Heart left ventricle (tissue), 13 donors: ENCODE measurements around the gene NWD2.

Experiments used
- CTCF ChIP-seq, 12 donors: fragments of 200-600 bp; sonication (generic) in 4 of 12; IDR thresholded peaks; one replicate each; pipeline versions ENCODE4 v1.5.0 to v1.8.0; 2018 to 2022; ENCODE audit warnings: antibody characterized with exemption in 12 of 12, mild to moderate bottlenecking in 5 of 12
- POLR2A ChIP-seq, 2 donors: fragments of 450-650 bp; IDR thresholded peaks; one replicate each; pipeline ENCODE4 v1.6.1; 2017; ENCODE audit warnings: antibody characterized with exemption in 2 of 2, mild to moderate bottlenecking in 2 of 2, moderate library complexity in 2 of 2
- donor health status: ischemic (EF 13 %, LVEDD 7.1; RV severe dilation, severe dysfunction).
- donor health status: DM: no; HTN: yes; CAD: no.
- donor health status: DM: no; HTN: no; CAD: no.
- donor health status: ischemic (EF 25% LVEDD 6.9; RV normal size, moderate dysfunction).
- donor health status: ischemic (EF 25% LVEDD 5.7; RV mildly dilated, moderate dysfunction).
- donor health status: ischemic (EF 35%, LVEDD 5.7; RV mildly dilated, moderate dysfunction).
- donor health status: nonischemic (EF 11% LVEDD 7.7; RV severe dilation, severe dysfunction).
- donor health status: DM: yes; HTN: yes; CAD: no.
- donor health status: PGD.
- donor health status: ischemic (EF 29% LVEDD 5.4; RV normal size, mild dysfunction).
- donor health status: nonischemic (EF 23%, LVEDD 6.1; RV moderate dilation, normal function).

DNA sequence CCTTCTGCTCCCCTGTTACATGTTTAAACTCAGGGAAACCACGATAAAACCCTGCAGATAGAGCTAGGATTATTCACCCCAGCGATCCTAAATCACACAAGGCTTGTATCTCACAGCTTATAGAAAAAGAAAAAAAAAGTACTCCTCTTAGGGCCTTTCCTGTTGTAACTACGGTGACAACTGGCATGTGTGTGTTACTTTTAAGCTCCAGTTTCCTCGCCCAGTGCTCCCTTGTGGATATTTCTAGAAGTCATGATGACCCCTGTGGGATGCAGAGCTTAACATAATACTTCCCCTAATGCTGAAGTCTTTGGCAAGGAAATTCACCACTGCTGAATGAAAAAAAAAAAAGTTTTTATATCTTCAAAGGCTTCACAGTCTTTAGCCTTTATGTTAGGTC lies 114.7 kb downstream of the NWD2 start:
- TF ChIP-seq CTCF (IDR thresholded peaks at IDR 0.05) (no peak), POLR2A (IDR thresholded peaks at IDR 0.05) (no peak)
